Renal cortex interstitium (tissue), 11 donors: ENCODE results near the gene RNF187. TPM values are rescaled to one million over a fixed set of nuclear protein-coding genes. Genes with fewer than 3 reads are reported as not detected.
"Not testable (repeated sequence)": the region's sequence is repeated elsewhere in the genome, so short reads cannot be mapped to it uniquely, and the experiment has no call there.

Experiments
- DNase-seq, 11 donors: peaks; one replicate each; pipeline ENCODE4 v3.0.0-alpha.2; 2013; ENCODE audit warnings: low read depth in 9 of 11, low spot score in 4 of 11; ENCODE audit errors: extremely low read depth in 1 of 11
- polyA plus RNA-seq, 3 donors: library from polyadenylated mRNA; unstranded; fragments of 120-200 nt; gene quantifications; one replicate each; pipeline ENCODE4 v1.2.1, GENCODE V29; 2013; ENCODE audit not compliant: insufficient read length in 3 of 3

The RNF187 gene
- polyA plus RNA-seq, 3 donors, result 78.3 to 99.9 (median 82.5) TPM

- no peak for DNase-seq
These were observed 31.5 kb upstream of the RNF187 start for GRCh38 chr1:228455715-228456114.

DNA sequence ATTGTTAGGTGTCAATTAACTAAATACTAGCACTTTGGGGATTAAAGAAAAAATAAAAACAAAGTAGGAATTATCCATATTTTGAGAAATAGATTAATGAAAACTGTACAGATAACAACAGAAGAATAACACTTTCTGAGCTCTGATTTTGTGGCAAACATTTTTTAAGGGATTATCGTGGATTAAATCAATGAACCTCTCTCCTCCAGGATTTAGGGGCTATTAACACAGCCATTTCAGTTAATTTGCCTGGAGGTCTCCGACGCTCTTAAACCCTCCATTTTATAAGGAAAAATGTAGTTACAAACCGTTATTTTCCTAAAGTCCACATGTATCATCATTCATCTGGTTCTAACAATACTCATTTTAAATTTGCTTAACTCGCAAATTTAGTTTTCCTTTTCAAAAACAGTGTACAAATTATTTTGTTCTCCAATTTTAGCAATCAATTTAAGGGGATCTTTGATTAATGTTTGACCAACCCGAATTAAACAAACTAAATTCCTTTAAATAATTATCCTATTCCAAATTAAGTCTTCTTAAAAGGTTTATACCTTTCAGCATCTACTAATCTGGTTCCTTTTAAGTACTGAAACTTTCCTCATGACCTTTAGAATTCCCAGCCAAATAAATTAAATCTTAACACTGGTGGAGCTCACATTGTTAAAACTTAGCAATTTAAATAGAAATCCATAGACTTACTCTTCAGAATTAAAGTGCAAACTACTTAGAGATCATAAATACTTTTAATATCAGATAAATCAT is 30.7 kb upstream of the RNF187 start:
- no peak for DNase-seq

- no peak for DNase-seq
These were observed 30.2 kb upstream of the RNF187 start for GRCh38 chr1:228457017-228457395.

GRCh38 chr1:228457396-228458176 is 29.6 kb upstream of the RNF187 start:
- DNase-seq, result peak; percentile 93 to 99 (median 98)

DNA sequence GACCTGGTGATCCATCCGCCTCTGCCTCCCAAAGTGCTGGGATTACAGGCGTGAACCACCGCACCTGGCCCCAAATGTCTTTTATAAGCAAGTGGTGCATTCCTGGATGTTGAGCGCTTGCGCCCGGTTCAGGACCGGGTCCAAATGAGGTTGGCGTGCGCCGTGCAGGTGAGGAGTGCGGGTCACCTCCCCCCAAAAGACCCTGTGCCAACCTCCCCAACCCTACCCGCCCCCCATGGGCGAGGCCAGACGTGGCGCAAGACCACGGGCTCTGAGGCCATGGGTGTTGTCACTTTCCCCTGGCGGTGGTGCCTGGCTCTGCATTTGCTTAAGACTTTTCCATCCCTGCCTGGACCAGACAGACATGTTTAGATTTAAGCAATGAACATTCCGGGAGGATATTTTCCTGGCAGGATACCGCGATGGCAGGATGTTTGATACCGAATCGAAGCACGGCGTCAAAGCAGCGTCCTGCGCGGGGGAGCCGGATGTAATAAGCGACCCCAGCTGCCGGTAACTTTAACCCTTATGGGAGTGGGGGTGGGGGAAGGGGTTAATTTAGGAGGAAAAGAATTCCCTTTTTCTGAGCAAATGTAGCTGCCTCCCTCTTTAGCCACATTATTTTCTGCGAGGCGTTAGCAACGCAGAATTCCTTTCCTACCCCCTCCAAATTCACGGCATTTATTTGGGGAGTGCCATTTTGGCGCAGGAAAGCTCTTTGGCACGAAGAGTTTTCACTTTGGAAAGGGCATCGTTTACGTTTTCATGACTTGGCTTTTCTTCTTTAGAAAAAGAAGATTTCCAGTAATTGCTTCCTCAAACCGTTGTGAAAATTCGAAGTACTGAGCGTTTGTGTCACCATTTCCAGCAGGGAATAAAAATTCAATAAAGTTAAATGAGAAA is 27.8 kb upstream of the RNF187 start:
- peak in 7 of 11 donors; percentile 53 to 78 (median 71) for DNase-seq

- no peak for DNase-seq
These were observed 26.4 kb upstream of the RNF187 start for GRCh38 chr1:228460821-228461220.

DNA sequence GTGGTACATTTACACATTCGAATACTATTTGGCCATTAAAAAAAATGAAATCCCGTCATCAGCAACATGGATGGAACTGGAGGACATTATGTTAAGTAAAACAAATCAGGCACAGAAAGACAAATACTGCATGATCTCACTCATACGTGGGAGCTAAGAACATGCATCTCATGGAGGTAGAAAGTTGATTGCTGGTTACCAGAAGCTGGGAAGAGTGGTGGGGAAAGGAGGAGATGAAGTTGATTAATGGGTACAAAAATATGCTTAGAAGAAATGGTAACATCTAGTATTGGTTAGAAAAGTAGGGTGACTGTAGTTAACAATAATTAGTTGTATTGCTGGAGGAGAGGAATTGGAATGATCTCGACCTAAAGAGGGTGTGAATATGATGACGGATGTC is 24.6 kb upstream of the RNF187 start:
- DNase-seq, result no peak

DNA sequence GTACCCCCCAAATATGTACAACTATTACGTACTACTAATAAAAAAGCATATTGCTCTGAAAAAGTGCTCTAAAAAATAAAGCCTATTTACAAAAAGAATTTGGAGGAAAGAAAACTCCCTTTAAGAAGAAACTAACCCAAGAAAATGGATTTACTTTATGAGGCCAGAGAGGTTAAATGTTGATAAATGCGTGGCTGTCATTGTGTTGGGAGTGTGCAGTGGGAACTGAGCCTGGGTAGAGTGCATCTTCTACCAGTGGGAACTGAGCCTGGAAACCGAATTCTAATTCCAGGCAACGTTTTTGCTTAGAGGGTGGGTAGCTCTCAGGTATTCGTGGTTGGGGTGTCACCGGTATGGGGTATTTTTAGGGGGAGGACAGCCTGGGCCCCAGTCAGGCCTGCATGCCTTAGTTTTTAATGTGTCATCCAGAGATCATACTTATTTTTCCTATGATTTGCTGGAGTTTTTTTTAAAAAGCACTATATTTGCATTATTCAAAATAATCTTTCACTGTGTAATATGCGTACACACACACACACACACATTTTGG is 24.1 kb upstream of the RNF187 start:
- DNase-seq, result no peak

DNA sequence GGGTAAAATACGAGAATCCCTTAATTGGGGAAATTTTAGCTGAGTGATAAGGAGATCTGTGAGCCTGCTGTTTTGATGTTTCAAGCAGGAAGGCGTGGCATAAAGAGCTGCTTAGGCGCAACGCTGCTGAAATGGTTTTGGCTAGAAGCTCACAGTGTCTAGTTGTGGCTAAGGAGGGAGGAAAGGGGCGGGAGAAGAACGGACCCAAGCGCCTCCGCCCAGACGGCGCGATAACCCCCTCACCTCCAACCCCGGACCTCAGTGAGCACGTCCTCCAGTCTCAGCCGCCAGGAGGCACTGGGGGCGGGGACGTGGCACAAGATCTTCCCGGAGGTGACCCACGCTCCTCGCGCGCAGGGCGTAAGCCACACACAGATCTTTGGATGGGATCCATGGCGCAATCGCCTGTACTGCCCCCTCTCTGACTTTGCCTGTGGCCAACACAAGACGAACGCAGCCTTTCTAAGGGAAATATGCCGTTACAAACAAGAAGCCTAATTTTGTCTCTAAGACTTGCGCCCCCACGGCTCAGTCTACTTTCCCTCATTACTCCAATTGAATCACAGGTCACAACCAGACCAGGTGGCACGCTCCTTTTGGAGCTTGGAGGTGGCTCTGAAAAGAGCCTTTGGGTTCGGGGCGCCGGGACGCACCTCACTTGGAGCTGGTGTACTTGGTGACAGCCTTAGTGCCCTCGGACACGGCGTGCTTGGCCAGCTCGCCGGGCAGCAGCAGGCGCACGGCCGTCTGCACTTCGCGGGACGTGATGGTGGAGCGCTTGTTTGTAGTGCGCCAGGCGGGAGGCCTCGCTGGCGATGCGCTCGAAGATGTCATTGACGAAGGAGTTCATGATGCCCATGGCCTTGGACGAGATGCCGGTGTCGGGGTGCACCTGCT is 23.4 kb upstream of the RNF187 start:
- no peak for DNase-seq

GRCh38 chr1:228464487-228464983 is 22.6 kb upstream of the RNF187 start:
- DNase-seq, result peak in 8 of 11 donors; percentile 66 to 88 (median 84)

DNA sequence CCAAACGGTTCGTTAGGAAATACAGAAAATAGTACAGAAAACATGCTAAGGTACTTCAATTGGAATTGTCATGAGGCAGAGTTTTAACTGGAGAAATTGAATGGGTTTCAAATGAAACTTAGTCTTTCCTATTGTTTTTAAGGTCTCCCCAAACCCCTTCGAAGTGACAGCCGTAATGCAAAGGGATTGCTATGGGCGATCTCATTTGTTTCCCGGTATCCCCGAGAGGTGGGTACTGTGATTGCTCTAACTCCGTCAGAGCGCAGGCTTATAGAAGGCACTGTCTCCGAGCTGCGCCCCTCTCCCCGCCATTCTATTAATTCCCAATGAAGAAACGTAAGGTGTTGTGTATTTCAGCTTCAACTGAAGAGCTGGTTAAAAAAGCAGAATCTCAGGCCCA is 22.0 kb upstream of the RNF187 start:
- no peak for DNase-seq

DNA sequence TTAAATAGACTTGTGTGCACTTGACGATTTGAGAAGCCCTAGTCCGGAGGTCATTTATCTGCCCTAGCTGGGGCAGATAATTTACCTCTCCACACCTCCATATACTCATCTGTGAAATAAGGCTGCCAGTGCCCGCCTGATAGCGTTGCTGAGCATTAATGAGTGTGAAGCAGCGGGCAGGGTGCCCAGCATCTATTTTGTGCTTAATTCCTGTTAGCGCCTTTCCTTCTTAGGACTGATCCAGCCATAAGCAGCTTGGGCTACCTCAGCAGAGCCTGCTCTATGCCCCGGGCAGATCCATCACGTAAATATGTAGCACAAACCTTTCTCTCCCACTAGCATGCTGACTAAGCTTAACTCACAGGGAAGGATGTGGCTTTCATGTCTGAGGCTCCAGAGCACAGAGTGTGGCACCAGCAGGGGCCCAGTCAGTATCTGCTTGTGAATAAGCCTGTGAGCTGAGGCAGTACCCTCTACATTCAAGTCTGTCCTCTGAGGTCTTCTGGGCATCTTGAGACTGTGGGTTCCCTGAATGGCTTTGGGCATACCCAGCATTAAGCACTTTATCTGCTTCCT is 21.5 kb upstream of the RNF187 start:
- DNase-seq, result no peak

DNA sequence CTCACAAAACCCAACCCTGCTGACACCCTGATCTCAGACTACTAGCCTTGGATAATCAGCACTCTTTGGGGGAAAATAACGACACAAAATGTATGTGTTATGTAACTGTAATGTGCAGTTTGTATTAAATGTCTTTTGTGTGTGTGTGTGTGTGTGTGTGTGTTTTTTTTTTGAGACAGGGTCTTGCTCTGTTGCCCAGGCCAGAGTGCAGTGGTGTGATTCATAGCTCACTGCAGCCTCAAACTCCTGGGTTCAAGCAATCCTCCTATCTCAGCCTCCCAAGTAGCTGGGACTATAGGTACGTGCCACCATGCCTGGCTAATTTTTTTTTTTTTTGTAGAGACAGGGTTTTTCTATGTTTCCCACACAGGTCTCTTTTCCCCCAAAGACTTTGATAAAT is 19.0 kb upstream of the RNF187 start:
- DNase-seq, result not testable (repeated sequence)

- DNase-seq, result no peak
These were observed 17.6 kb upstream of the RNF187 start for GRCh38 chr1:228469413-228470162.

DNA sequence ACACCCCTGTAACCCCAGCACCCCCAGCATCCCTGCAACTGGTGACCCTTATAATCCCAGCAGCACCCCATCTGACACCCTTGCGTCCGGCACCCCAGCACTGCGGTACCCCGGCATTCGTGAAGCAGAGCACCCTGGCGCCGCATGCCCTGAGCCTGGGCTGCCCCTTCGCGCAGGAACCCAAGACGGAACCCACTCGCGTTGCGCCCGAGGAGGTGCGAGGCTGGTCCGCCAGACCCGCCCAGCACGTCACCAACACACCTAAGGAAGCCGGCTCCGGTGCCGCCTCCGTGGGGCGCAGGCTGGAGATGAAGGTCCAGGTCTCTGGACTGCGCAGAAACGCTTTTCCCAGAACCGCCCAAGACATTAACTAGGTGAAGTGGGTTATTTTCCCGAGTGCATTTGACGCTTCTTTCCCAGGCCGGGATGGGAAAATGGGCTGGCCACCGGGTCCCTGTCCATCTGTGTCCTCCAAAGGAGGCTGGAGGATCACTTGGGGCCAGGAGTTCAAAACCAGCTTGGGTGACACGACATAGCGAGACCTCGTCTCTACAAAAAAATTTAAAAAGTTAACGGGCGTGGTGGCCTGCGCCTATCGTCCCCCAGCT is 15.9 kb upstream of the RNF187 start:
- no peak for DNase-seq

GRCh38 chr1:228471762-228472398 is 15.3 kb upstream of the RNF187 start:
- DNase-seq, result no peak
